WI38 (cell line): ENCODE data around the gene DUS2.
"Not testable (repeated sequence)": the region's sequence is repeated elsewhere in the genome, so short reads cannot be mapped to it uniquely, and the experiment has no call there.

Experiments
- H3K4me3 ChIP-seq: 2 replicates; pipeline ENCODE4 v1.5.1; 2011; ENCODE audit warnings: low read depth, mild to moderate bottlenecking, control low read depth, low read length
- TF ChIP-seq, protein P1 (sequence below): IDR thresholded peaks from 2 replicates; pipeline ENCODE4 v1.5.1; 2012; ENCODE audit warnings: low read depth, mild to moderate bottlenecking, control low read depth, low read length

DUS2 gene

DNA sequence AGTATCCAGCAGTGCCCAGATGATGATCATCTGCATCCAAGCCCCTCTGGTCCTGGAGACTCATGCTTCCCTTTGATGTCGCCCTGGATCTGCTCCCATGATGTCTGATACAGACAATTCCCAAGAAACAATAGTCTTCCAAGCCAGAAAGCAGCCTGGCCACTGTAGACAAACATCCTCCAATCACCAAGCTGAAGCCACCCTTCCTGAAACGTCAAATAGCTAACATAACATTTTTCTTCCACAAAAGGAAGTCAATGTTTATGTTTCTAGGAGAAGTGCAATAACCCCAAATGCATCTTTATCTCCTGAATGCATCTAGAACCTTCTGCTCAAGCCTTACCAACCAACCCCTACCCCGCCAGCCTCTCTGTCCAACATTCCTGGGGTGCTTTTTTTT lies 22.6 kb upstream of the DUS2 start:
- TF ChIP-seq, protein P1, sequence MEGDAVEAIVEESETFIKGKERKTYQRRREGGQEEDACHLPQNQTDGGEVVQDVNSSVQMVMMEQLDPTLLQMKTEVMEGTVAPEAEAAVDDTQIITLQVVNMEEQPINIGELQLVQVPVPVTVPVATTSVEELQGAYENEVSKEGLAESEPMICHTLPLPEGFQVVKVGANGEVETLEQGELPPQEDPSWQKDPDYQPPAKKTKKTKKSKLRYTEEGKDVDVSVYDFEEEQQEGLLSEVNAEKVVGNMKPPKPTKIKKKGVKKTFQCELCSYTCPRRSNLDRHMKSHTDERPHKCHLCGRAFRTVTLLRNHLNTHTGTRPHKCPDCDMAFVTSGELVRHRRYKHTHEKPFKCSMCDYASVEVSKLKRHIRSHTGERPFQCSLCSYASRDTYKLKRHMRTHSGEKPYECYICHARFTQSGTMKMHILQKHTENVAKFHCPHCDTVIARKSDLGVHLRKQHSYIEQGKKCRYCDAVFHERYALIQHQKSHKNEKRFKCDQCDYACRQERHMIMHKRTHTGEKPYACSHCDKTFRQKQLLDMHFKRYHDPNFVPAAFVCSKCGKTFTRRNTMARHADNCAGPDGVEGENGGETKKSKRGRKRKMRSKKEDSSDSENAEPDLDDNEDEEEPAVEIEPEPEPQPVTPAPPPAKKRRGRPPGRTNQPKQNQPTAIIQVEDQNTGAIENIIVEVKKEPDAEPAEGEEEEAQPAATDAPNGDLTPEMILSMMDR = no peak
- no peak overlapping the region for H3K4me3 ChIP-seq

DNA sequence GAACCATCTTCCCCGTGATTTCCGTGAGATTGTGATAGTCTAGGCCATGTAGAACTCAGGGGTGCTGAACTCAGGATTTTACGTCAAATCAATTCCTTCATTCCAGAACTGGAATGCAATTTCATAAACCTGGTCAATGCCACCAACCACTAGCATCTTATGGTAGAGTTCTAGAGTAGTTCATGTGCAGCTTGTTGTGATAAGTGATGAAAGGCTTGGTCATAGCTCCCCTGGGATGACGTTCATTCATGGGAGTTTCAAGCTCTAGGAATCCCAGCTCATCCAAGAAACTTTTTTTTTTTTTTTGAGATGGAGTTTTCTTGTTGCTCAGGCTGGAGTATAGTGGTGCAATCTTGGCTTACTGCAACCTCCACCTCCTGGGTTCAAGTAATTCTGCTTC lies 20.1 kb upstream of the DUS2 start:
- TF ChIP-seq, protein P1 = no peak
- no peak overlapping the region for H3K4me3 ChIP-seq

DNA sequence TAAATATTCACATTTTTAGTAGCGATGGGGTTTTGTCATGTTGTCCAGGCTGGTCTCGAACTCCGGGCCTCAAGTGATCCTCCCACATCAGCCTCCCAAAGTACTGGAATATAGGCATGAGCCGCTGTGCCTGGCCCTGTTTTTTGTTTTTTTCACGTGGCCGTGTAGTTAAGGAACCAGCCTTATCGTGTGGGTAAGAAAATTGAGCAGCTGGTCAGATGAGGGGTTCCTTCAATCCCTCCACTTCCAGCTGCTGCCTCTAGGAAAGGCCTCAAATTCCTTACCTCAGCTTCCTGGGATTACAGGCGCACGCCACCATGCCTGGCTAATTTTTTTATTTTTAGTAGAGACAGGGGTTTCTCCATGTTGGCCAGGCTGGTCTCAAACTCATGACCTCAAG lies 17.9 kb upstream of the DUS2 start:
- TF ChIP-seq, protein P1 = no peak
- no peak overlapping the region for H3K4me3 ChIP-seq

DNA sequence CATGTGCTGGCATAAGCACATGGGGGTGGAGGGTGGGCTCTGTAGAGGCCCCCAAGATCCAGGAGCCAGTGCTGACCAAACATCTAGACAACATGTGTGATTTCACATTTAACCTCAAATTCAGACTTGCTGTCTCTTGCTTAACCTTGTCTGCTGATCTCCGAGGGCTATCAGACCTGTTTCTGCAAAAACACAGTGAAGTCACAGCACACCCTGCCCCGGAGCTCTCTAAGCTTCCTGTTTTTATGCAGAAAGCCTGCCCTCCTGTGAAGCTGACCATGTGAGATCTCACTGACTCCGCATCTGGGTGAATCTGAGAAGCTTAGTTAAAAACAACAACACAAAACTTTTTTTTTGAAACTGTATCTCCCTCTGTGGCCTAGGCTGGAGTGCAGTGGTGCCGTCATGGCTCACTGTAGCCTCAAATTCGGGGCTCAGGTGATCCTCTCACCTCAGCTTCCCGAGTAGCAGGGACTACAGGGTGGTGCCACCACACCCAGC lies 17.2 kb upstream of the DUS2 start:
- TF ChIP-seq, protein P1 = no peak
- no peak overlapping the region for H3K4me3 ChIP-seq

DNA sequence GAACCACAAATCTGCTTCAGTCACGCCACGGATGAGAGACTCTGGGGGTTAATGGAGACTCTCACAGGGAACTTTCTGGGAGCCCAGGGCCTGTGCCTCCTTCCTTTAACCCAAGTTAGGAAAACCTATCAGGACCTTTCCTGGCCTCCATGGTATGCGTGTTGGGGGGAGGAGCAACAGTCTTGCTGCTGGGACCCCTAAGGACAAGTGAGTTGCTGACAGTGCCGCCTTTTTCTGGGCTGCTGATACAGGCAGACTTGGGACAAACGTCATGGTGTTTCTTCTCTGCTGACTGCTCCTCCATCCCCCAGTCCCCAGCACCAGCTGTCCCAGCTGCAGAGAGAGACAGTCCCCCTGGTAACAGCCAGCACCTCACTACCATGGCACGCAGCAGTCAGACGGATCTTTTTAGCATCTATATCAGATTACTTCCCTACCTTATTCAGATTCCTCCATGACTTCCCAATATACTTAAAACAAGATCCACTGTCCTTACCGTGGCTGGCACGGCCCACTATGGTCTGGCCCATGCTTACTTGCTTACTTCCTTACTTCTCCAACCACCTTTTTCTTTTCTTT lies 13.8 kb upstream of the DUS2 start:
- TF ChIP-seq, protein P1 = no peak
- H3K4me3 ChIP-seq = no peak overlapping the region

DNA sequence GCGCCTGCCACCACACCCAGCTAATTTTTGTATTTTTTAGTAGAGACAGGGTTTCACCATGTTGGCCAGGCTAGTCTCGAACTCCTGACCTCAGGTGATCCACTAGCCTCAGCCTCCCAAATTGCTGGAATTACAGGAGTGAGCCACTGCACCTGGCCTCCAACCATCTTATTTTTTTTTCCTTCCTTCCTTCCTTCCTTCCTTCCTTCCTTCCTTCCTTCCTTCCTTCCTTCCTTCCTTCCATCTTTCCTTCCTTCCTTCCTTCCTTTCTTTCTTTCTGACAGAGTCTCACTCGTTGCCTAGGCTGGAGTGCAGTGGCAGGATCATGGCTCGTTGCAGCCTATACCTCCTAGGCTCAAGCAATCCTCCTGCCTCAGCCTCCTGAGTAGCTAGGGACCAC lies 13.2 kb upstream of the DUS2 start:
- not testable (repeated sequence) for H3K4me3 ChIP-seq

DNA sequence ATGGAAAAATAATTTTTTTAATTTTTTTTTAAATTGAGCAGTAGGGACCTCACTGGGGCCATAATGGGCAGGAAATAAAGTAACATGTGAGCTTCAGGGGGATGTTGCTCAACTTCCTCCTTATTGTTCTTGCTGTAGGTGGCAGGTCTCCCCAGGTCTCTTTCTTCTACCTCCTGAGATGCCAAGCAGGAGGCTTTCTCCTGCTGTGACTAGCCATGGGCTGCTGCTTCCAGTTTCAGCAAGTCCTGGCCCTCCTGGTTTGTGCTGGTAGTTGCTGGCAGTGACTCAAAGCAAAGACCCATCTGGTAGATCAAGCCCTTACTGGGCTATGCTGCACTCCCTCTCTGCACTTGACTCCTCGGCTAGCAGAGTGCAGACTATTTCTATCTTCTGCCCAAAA lies 9.6 kb upstream of the DUS2 start:
- H3K4me3 ChIP-seq = no peak overlapping the region
- TF ChIP-seq, protein P1 = no peak

DNA sequence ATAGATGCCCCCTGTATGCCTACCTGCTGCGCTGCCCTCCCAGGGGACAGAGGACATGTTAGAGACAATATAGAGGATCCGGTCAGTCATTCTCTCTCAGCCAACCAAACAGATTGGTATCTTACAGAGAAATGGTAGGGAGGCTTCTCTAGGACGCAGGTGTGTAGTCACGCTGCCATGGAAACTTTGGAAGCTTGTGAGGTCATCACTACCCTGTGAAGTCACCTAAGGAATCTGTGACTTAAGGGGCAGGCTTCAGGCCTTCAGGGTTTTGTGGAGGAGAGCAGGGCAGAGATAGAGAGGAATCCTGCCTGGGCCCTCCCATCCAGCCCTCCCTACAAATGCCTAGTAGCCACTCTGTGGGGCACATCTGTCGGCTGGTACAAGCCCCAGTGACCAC lies 7.4 kb upstream of the DUS2 start, which contains the start of gene DPEP2NB:
Gene DPEP2NB (minus strand): TSS at position 231 of the 400 bp plus-strand sequence. CDS start 141 bp downstream, at position 90.
- no peak within 1 kb of the TSS for H3K4me3 ChIP-seq
- TF ChIP-seq, protein P1 = no peak
